HG03097 (cell line): Measurements from ENCODE around the gene TMEM52B.

Experiments used
- ATAC-seq: cut with Tn5 transposase; IDR thresholded peaks from one replicate; pipeline ENCODE4 v1.9.1; 2021; ENCODE audit not compliant: unreplicated experiment, low FRiP score

Gene TMEM52B

DNA sequence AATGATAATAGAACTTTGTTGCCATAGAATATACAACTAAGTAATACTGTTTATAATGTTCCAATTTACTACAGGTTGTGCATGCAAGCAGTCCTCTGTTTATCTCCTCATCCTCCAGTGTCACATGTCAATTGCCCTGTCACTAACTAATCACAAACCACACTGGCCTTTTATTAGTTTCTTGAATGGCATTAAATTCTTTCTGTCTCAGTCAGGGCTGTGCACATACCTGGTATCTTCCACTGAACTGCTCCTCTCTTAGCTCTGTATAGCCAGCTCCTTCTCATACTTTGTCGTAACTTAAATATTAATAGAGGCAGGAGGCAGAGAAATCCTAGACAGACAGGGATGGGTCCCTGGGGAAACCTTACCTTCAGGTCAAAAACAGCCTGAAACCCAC is 57.9 kb downstream of the TMEM52B start:
- ATAC-seq = no peak

- ATAC-seq = no peak
These were observed 59.7 kb downstream of the TMEM52B start for GRCh38 chr12:10238526-10238925.

DNA sequence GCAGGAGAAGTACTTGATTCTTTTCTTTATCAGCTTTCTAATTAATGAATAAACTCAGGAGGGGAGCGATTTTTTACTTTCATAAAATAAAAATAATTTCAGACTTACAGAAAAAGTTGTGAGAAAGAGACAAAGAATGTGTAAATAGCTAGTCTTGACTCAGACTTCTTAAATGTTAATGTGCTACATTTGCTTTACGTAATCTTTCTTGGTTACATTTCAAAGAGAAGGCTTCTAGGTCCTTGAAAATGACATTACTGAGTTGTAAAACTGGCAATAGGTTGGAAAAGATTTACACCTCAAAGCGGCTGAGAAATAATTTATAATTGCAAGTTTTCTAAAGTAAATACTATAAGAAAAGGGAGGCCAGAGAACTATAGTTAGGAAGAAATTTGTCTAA is 62.5 kb downstream of the TMEM52B start:
- no peak for ATAC-seq
